D721Med (cell line): ENCODE measurements around the gene TACC3.

Experiments used
- DNase-seq: peaks from one replicate; pipeline ENCODE4 v3.0.0; 2011; ENCODE audit warnings: low spot score; ENCODE audit not compliant: insufficient read length
- FAIRE-seq: peaks from 2 replicates; lab custom pipeline; 2011; peaks lifted over from hg19 to GRCh38; lab: Jason Lieb, UNC
- TF ChIP-seq, protein P1 (sequence below): IDR thresholded peaks from 2 replicates; pipeline ENCODE4 v1.5.1; 2012; ENCODE audit warnings: mild to moderate bottlenecking, control low read depth; ENCODE audit not compliant: insufficient read depth; ENCODE audit errors: missing control alignments

Gene TACC3

DNA sequence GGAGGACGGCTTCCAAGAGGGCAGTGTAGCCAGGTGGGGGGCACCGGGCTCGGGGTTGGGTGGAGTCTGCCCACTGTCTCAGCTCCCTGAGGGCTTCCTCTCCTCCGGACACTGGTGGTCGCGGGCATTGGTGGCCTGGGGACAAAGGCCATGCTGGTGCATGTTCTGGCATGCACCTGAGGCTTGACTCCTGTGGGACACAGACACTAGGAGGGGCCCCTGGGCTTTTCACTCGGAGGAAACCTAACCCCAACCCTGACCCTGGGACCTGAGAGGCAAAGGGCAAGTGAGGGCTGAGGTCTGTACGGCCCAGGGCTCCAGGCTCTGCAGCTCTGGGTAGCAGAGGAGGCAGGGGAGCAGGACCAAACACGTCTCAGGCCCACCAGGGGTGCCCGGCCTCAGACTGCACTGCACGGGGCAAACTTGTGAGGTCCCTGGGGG, 49.5 kb downstream of the TACC3 start:
- FAIRE-seq = no peak
- TF ChIP-seq, protein P1, sequence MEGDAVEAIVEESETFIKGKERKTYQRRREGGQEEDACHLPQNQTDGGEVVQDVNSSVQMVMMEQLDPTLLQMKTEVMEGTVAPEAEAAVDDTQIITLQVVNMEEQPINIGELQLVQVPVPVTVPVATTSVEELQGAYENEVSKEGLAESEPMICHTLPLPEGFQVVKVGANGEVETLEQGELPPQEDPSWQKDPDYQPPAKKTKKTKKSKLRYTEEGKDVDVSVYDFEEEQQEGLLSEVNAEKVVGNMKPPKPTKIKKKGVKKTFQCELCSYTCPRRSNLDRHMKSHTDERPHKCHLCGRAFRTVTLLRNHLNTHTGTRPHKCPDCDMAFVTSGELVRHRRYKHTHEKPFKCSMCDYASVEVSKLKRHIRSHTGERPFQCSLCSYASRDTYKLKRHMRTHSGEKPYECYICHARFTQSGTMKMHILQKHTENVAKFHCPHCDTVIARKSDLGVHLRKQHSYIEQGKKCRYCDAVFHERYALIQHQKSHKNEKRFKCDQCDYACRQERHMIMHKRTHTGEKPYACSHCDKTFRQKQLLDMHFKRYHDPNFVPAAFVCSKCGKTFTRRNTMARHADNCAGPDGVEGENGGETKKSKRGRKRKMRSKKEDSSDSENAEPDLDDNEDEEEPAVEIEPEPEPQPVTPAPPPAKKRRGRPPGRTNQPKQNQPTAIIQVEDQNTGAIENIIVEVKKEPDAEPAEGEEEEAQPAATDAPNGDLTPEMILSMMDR = no peak
- no peak for DNase-seq

DNA sequence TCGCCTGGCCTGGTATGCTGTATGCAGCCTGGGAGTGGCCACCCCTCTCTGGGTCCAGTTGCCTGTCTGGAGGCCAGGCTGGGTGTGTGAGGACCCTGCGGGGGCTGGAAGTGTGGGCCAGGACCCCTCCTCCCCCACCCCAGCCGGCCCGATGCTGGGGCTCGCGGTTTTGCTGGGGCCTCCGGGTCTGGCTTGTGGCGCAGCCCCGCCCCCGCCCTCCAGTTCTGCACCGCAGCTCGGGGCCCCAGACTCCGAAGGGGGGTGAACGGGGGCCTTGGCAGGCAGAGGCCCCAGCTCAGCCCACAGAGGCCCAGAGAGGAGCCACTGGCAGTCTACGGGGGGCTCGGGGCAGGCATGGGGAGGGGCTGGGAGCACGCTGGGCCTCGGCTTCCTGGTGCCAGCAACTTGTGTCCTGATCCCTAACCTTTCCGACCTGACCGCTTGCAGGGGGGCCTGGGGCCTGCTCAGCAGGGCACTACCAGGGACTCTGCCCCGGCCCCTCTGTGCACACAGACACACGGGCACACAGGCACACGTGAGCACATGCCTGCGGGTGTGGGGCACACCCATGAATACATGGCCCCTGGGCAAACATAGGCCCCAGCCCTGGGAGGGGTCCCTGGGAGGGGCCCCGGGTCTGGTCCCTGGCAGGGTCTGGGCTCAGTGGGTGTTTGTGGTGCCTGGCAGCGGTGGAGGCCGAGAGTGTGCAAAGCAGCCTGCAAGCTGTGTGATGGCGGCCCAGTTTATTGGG, 50.4 kb downstream of the TACC3 start:
- no peak for DNase-seq
- FAIRE-seq = no peak
- TF ChIP-seq, protein P1 = no peak

DNA sequence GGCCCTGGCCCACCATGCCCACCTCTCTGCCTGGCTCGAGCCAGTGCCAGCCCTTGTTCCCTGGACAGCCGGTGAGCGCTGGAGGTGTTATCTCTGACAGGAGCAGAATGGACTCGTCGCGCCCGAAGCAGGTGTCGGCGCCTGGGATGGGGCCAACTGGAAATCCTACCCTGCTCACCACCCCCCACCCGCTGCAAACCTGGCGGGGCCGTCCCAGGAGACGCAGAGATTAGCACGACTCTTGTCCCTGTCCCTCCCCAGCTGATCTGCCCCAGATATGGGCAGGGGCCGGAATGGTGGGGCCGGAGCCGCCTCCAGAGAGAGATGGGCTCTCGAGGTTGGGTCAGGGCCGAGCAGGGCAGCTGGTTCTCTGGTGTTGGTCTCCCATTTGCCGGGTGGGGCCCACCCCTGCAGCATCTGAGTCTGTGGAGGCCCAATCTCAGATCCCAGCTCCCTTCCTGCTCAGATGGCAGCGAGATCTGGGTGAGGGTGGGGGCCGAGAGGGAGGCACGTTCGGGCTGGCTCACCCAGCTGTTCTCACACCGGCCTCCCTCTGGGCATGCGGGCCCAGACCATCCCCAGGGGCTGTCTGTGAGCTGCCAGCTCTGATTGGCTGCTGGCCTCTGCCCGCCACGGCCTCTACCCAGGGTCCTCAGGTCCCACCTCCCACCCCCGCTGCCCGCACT, 51.7 kb downstream of the TACC3 start:
- FAIRE-seq = no peak
- no peak for DNase-seq
- TF ChIP-seq, protein P1 = no peak

DNA sequence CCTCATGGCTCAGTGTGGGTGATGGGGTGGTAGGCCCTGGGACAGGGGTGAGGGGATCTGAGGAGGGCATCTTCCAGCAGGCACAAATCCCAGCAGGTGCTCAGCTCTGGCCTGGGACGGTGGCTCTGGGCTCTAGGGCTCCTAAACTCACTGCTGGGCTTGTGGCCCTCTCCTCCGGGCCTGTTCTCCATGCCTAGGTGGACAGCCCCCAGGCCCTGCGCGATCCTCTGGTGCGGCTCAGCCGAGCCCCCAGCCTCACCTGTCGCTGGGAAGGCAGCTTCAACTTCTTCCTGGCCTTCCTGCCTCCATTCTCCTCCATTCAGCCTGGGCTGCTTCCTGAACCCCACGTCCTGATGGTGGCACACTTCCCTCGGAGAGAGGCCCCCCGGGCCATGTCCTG, 52.4 kb downstream of the TACC3 start:
- TF ChIP-seq, protein P1 = no peak
- FAIRE-seq (no peak), DNase-seq (no peak)

DNA sequence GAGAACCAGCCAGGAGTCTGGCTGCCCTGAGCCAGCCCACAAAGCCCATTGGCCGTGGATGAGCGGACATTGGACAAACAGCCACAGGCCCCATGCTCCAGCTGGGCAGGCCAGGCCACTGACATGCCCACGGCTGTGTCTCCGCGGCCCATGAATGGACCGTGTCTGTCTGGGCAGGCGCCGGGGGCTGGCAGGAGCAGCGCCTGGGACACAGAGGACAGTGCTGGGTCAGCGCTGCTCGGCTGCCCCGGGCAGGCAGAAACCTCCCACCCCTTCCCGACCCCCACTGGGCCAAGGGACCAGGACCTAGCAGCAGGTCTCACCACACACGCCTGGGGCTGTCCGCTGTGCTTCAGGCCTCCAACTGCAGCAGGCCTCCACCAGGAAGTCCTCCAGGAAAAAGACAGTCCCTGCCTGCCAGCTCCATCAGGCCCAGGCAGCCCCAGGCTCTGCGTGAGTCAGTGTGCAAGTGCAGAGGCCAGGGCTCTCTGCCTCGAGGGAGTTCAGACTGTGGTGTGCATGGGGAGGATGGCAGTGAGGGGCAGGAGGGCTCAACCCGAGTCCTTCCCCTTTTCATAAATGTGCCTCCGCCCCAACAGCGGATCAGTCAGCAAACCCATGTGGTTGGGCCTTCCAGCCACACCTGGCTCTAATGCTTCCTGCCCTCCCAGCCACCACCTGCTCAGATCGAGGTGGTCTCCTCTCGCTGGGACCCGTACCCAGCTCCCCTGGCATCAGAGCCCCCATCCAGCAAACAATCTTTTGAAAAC, 54.6 kb downstream of the TACC3 start:
- TF ChIP-seq, protein P1 = no peak
- DNase-seq (no peak), FAIRE-seq (no peak)

DNA sequence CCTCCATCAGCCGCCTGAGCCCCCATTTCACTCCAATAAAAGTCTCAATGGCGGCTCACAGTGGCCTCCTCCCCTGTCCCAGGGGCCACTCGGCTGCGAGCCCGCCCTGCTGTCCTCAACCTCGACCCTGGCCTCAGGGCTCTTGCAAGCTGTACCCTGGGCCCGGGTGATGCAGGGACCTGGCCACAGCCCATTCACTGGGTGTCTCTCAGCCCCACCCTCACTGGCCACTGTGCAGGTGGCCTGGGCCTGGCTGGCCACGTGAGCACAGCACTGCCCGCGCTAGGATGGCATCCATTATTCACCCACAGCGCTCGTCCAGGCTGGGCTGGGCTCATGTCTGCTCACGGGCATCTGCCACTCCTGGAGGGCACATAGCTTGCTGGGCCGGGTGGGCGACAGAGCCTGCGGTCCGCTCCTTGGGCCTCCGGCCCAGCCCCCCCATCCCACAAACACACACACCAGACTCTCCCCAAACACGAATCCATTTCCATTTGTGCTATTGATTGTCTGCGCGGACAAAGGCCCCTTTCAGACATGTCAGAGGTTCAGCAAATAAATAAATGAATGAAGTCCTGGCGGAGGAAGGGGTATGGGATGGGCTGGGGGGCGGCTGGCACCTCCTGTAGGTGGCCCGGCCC, 55.3 kb downstream of the TACC3 start:
- TF ChIP-seq, protein P1 = no peak
- FAIRE-seq (no peak), DNase-seq (no peak)
